Right hindlimb (tissue), 1 donor: Measurements from ENCODE around the gene TMBIM6.
A peak's percentile ranks its signal among the peaks of the same experiment; 100 is the strongest.

Experiments used
- DNase-seq: peaks from one replicate; pipeline ENCODE4 v3.0.0-alpha.2; 2018

TMBIM6 gene

DNA sequence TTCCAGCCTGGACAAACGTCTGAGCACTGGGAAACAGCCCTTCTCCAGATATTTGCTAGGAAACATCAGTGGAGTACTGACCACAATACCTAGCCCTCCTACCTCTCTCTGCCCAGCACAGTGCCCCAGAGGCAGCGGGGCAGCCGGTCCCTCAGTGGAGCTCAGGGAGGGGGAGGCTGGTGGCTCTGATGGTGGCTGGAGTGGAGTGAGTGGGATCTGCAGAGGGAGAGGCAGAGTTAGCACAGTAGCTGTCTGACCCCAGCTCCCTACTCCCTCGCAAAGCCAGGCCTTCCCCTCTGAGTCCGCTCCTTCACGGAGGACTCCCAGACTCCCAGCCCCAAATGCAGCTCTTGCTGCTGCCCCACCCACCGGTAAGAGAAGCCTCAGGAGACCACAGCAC lies 56.9 kb downstream of the TMBIM6 start:
- no peak for DNase-seq

DNA sequence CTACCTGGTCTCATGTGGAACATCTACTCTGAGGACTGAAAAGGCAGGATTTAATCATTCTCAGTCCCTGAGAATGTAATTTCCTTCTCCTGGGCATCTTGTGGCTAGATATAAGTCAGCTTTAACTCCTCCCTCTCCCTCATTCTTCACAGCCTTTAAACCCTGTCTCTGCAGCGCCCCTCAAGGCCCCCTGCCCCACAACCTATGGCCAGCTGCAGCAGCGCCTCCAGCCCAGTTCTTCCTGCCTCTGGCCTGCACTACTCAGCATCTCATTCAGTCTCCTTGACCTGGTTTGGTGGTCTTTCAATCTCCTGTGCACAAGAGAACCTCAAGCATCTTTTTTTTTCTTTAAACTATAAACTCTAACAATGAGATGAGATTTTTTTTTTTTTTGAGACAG lies 57.6 kb downstream of the TMBIM6 start:
- no peak for DNase-seq

DNA sequence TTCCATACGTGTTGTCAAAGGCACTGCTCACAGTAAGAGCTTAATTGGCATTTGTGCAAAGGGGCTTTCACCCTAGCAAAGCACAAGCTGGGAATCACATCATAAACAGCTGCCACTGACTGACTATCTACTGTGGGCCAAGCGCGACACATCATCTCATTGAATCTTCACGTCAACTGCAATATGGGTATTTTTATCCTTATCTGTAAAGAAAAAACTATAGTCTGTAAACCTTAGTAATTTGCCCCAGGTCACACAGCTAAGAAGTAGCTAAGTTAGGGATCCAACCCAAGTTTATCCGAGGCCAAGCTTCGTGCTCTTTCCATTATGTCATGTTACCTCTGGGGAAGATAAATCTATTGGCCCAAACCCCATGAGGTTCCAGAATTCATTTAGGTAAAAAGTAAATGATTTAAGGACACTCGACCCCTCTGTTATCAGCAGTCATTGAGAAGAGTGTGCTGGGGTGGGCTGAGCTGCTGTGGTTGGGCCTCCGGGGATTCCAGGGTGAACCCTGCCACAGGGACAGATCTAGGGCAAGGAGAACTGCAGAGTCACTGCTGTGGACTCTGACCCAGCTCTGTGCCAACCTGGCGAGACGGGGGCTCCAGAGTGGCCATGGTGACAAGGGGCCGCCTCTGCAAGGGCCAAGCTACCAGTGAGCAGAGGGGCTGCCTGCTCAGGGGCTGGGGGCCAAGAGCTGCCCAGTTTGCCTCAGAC lies 59.2 kb downstream of the TMBIM6 start:
- DNase-seq = no peak

DNA sequence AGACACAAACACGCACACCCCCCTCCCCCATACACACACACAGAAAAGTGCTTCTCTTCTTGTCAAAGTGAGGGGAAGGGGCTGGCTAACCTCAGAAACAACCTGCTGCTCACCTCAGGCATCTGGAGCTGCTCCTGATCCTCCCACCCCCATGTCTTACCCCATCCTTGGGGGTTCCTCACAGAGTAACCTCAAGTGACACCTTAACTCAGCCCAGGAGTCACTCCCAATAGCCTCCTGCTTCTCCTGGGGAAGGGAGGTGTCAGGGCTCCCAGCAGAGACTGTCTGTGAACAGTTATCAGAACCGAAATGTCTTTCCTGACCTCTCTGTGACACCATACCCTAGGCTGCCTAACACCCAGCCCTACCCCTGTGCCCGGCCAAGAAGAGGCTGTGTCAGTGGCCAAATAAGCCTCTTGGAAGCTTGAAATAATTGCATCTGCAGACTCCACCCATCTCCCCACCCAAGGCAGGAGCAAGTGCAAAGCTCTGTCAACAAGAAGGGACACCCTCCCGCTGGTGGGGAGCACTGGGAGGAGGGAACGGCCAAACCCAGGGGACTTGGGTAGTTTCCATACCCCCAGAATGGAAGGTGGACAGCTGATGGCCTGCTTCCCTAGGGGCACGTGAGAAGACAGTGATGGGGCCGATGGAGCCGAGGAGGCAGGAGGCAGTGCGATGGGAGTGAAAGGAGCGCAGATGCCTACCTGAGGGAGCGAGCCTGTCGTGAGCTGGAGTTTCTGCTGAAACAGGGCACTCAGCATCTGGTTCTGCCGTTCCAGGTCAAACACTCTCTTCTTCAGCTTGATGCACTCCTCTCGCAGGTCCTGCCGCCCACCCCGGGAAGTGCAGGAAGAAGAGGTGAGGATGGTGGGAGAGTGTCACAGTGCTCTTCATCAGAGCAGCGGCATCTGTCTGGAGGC lies 60.0 kb downstream of the TMBIM6 start:
- DNase-seq = no peak

GRCh38 chr12:49803693-49804450 lies 62.5 kb downstream of the TMBIM6 start:
- no peak for DNase-seq

DNA sequence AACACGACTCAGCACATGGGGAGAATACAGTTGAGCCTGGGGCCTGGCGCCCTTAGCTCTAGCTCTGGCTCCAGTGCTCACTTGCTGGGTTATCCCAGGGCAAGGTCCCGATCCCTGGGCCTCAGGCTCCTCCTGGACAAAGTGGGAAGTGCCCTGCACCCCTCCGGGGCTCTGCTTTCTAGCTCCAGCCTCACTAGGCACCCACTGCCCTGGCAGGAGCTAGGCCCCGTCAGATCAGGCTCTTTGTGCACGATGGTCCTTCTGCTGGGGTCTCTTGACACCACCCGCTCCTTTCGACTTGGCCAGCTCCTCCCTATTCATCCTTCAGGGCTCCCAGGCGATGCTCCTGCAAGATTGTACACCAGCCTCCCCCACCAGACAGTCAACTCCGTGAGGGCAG lies 63.5 kb downstream of the TMBIM6 start:
- no peak for DNase-seq

DNA sequence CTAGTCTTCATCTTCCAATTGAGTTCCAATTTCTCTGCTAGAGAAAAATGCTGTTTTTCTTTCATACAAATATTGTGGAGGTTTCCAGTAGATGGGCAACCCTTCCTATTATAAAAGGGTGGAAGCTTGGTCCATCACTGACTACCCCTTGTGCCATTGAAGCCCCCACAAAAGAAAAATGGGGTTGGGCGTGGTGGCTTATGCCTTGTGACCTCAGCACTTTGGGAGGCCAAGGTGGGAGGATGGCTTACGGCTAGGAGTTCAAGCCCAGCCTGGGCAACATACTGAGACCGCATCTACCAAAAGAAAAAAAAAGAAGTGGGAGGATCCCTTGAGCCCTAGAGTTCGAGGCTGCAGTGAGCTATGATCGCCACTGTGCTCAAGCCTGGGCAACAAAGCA lies 64.1 kb downstream of the TMBIM6 start:
- no peak for DNase-seq

DNA sequence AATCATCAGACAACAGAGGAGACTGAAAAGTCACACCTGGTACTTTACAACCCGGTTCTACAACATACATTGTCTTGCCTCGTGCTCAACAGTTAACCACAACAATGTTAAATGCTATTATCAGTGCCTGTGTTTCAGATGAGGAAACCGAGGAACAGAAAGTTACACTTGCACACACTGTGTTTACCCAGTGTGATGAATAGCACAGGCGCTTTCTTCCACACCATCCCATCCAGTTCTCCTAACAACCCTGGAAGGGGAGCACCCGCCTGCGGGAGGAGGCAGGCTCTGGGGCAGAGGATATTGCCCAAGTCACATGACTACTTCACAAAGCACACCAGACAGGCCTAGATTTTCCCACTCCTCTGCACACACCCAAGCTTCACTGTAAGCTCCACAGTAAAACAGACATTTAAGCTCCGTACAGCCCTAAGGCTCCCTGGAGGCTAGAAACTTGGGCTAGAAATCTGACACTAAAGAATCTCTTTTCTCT lies 65.0 kb downstream of the TMBIM6 start:
- no peak for DNase-seq

- DNase-seq = no peak
Measured at GRCh38 chr12:49806877-49807276, 65.5 kb downstream of the TMBIM6 start.

- no peak for DNase-seq
Measured at GRCh38 chr12:49807991-49808580, 66.7 kb downstream of the TMBIM6 start.

- DNase-seq = peak; percentile 76
Measured at GRCh38 chr12:49808686-49809380, 67.5 kb downstream of the TMBIM6 start.

DNA sequence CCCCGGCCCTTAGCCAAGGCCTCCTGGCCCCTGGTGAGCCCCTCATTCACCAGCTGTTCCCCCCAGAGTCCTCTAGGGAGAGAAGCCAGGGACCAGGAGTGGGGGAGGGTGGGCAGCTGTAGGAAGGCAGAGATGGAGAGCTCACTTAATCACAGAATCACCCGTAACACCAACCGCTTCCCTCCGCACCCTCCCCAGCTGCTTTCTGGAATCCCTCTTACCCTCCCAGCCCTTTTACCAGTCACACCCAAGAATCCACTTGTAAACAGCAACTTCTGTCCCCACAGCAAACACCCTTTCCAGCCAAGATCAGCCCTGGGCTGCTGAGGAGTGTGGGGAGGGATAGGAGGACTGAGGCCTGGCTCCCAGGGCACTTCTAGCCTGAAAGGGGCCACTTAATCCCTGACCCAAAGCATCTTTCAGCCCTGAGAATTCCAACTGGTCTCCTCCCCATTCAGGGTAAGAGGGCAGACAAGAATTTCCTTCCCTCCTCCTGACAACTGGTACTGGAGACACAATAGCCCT lies 68.1 kb downstream of the TMBIM6 start:
- peak; percentile 87 for DNase-seq

GRCh38 chr12:49809906-49810389 lies 68.6 kb downstream of the TMBIM6 start:
- DNase-seq = peak; percentile 71

DNA sequence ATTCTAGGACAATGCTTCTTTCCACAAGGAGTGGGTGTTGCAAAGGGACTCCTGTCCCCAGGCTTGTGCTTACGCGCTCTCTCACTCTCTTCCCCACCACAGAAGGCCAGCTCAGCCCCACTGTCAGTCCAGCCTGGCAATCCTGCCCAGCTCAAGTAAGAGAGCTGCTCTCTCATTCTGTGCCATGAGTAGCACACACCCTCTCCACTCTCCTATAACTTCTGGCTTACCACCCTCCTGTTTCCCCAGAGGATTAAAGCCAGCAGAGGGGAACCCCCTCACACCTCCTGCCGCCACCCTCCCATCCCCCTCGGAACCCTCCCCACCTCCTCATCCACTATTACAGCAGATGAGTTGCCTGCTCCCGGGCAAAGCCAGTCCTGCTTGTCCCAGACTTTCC lies 69.8 kb downstream of the TMBIM6 start:
- no peak for DNase-seq

- DNase-seq = no peak
Measured at GRCh38 chr12:49811961-49812401, 70.6 kb downstream of the TMBIM6 start.

GRCh38 chr12:49813131-49813530 lies 71.8 kb downstream of the TMBIM6 start:
- DNase-seq = no peak
